ENCODE data around the gene B4GALT2.
A peak's percentile ranks its signal among the peaks of the same experiment; 100 is the strongest.

The B4GALT2 gene

DNA sequence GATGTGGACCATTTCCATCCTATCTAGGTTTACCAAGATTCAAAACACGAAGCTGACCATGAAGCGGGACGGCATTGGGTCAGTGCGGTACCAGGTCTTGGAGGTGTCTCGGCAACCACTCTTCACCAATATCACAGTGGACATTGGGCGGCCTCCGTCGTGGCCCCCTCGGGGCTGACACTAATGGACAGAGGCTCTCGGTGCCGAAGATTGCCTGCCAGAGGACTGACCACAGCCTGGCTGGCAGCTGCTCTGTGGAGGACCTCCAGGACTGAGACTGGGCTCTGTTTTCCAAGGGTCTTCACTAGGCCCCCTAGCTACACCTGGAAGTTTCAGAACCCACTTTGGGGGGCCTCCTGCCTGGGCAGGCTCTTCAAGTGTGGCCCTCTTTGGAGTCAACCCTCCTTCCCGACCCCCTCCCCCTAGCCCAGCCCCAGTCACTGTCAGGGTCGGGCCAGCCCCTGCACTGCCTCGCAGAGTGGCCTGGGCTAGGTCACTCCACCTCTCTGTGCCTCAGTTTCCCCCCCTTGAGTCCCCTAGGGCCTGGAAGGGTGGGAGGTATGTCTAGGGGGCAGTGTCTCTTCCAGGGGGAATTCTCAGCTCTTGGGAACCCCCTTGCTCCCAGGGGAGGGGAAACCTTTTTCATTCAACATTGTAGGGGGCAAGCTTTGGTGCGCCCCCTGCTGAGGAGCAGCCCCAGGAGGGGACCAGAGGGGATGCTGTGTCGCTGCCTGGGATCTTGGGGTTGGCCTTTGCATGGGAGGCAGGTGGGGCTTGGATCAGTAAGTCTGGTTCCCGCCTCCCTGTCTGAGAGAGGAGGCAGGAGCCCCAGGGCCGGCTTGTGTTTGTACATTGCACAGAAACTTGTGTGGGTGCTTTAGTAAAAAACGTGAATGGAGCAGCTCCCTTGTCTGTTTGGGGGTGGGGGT, 11.5 kb downstream of the B4GALT2 start:
- peak; percentile 59 for DNase-seq

DNA sequence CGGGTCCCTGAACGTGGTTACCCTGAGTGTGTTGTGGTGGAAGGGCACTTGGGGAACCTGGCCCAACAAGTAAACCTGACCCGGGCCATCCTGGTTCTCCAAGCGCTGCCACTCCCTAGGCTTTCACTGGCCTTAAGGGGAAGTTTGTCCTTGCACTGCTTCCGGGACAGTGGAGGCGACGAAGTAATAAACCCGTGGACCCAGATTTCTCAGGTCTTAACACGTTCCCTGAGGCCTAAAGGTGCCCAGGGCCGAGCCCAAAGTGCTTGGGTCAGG, 12.1 kb downstream of the B4GALT2 start:
- no peak for DNase-seq

DNA sequence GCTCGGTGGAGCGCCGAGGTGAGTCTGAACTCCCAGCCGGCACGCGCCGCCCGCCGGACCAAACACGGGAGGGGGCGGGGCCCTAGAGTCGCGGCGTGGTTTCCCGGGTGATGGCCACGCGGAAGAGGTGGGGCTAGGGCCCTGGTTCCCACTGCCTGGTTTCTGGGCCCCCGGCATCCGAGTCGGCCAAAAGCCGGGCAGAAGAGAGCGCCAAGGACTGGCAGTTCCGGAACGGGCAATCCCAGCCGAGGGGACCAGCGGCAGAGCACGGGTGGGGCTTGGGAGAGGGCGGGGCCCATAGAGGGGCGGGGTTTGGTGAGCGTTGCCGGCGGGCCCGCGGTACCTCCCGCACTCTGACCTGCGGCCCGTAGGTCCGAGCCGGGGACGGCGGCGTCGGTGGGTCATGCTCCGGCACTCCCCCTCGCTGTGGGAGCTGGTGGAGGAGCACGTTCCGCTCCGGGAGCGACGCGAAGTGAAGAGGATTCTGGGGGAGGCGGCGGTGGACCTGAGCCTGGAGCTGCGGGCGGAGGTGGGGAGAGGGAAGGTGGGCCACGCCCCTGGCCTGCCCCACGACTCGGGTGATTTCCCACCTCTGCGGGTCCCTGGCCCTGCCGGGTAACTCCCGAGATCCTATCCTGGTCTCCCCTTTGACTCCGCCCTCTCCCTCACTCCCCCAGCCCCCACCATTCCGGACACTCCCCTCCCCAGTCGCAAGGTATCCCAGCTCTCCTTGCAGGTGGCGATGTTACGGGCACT, 12.6 kb downstream of the B4GALT2 start, which contains the start of gene CCDC24:
Gene CCDC24, plus strand, starts transcription at position 124 of the 756 bp plus-strand sequence. Its CDS starts 280 bp downstream, at position 404.
- DNase-seq = peak; percentile 83

GRCh38 chr1:43992232-43992995, 13.4 kb downstream of the B4GALT2 start:
- DNase-seq = no peak

- DNase-seq = no peak
These were observed 14.3 kb downstream of the B4GALT2 start for GRCh38 chr1:43993206-43993914.

DNA sequence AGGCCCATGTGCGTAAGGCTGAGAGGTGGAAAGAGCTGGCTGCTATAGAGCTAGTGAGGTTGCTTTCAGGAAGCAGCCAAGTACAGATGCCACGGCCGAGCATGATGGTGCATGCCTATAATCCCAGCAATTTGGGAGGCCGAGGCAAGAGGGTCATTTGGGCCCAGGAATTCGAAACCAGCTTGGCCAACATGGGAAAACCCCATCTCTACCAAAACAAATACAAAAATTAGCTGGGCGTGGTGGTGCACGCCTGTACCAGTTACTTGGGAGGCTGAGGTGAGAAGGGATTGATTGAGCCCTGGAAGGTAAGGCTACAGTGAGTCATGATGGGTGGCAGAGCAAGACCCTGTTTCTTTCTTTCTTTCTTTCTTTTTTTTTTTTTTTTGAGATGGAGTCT, 15.1 kb downstream of the B4GALT2 start:
- DNase-seq = no peak

DNA sequence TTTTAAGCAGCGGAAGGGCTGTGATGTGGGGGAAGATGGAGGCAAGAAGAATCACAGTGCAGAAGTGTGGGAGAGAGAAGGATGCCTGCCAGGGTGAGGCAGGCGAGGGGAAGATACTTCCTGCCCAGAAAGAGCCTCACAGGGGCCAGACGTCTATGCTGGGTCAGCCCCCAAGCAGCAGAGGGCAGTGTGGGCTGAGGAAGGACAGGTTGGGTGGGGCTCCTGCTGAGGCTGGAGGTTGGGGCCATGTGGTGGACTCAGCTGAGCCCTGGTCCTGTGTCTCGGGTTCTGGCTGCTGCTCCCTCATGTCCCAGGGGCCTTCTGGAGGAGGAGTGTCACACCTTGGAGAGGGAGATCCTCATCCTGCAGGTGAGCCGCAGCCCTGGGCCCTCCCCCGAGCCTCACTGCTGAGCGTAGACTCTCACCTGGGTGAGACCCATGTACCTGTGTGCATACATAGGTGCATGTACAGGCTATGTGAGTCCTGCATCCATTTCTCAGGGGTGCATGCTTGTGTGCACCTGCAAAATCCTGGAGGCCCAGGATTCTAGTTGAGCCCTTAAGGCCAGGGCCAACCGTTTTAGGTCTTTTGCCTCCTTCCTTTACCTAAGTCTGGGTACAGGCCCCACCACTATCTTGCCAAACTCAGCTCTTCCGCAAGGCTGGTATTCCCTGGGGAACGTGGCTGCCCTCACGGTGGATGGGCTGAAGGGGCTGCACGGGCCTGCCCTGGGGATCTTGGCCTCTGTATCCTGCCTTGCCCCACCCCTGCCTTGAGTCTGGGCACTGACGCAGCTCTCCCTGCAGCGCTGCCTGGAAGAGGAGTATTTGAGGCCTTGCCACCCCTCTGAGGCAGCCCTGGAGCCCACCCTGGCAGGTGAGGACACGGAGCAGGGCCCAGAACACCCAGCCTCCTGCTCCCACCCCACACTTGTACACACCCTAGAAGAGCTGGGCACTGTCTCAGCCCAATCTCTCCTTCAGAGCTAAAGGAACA, 16.1 kb downstream of the B4GALT2 start:
- DNase-seq = peak; percentile 79

DNA sequence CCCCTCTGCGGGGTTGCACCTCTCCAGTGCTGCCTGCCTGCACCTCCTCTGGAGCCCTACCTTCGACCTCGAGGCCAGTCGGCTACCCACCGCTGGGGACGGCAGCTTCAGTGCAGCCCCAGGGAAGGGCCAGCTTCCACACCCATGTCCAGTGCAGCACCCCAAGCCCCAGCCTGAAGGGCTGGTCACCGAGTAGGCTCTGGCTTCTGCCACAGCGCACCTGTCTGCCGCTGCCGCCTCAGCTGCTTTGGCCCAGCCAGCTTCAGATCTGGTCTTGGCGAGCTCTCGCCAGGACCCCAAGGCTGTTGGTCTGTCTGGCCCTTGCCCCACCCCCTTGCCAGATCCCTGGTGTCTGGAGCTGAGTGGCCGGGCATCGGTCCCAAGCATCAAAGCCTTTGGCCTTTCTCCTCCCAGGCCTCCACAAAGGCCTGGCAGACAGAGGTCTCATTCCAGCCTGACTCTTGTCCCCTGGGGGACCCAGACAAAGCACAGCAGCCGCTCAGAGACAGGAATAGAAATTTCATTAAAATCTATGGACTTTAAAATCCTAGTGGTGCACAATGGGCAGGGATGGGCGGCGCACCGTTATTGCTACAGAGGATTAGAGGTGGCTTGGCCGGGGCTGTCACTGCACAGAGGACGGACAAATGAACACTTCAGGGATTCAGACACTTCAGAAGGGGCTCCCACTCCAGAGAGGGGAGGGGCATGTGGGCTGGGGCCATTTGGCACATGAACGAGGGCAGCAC, 17.1 kb downstream of the B4GALT2 start:
- DNase-seq = no peak

- no peak for DNase-seq
These were observed 17.7 kb downstream of the B4GALT2 start for GRCh38 chr1:43996733-43997115.

- no peak for DNase-seq
These were observed 18.4 kb downstream of the B4GALT2 start for GRCh38 chr1:43997295-43997999.

DNA sequence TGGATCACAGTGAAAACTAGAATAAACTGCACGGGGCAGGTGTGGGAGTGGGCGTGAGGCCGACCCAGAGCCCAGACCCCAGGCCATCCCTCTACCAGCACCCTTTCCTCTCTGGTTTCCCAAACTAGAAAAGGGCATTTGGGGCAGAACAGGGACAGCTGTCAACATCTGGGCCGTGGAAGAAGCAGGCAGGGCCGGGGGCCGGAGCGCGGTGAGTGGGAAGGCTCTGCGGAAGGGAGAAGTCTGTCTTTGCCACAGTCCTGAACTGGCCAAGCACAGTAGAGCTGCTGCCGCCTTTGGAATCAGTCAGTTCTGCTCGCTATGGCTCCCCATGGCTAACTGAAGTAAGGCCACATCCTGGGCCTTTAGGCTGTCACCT, 19.0 kb downstream of the B4GALT2 start:
- no peak for DNase-seq

DNA sequence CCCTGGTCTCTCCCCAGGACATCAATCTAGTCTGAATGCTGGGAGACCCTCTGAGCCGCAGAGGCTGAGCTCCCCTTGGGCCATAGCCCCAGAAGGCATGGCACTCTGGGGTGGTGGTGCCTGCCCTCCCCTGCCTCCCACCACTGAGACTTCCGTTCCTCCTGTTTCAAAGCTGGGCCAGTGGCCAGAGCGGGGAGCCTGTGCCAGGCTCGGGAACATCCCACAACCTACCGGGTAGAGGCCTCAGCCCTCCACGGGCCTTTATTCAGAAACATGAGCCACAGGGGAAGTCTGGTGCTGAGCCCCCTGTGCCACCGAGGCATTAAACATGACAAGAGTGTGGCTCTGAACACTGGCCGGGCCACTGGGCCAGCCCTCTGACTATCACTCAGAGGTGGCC, 20.4 kb downstream of the B4GALT2 start:
- no peak for DNase-seq

DNA sequence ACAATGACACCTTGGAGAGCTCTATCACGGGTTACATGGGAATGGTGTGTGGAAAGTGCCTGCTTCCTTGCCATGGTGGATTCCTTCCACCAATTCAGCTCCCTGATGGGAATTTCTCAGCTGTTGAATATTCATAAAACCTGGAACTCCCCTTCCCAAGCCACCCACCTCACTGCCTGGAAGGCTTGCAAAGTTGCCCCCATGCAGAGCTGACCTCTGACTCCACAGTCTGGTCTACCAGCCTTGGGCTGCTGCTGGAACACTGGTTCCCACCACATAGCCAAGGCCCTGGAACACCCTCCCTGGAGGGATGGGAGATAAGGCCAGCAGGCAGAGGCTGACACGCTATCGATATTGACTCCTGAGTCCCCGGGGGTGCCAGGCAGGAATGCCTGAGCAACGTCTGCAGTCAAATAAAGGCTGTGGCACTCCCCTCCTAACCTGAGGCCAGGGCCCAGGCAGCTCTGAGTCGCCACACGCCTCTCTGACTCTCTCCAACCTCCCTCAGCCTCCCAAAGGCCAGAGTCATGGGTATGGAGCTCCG, 21.2 kb downstream of the B4GALT2 start:
- DNase-seq = no peak

DNA sequence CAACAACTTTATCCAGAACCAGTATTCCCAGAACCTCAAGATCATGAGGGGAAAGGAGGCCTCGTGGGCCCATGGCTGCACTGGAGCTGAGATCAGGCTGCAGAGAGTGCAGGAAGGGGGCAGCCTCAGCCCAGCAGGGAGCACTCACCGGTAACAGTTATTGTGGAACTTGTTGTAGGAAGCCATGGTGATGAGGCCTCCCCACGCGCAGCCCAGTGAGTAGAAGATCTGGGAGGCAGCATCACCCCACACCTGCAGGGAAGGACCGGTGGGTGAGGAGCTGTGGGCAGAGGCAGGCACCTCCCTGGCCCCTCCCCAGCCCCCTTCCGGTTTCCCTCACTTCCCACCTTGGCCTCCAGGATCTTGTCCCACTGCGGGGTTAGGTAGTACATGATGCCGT, 23.2 kb downstream of the B4GALT2 start:
- no peak for DNase-seq

DNA sequence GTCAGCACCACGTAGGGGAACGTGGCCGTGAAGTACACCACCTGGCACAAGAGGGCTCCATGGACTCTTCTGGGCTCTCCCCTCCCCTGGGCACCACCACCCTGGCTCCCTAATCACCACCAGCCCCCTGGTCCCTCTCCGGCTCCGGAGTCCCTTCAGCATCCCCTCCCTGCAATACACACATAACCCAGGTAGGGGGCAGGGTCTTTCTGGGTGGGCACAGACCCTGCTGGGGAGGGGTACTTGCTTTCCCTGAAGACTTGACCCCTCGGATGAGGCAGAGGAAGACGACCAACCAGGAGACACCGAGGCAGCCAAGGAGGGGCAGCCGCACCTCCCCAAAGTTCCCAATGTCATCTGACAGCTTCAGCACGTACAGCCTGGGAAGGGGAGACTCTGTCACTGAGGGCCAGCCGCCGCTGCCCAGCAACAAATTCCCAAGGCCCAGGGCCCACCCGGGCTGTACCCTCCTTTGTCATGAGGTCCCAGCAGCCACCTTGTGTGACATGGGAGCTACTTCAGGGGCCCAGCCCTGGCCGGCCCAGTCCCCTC, 23.7 kb downstream of the B4GALT2 start:
- no peak for DNase-seq

DNA sequence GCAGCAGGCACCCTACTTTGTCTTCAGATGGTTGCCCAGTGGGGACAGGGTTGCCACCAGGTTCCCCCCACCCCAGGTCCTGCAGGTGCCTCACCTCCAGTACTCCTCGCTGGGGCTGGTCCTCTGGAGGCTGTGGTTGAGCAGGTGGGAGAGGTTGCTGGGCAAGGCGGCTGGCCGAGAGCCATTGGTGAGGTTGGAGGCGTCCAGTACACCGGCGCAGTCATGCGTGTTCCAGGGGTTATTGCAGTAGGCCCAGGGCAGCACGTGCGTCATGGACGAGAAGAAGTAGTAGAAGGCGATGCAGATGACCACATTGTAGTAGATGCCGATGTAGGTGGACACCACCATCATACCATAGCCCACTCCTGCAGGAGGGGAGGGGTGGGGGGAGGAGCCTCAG, 29.2 kb downstream of the B4GALT2 start:
- DNase-seq = no peak

GRCh38 chr1:44010935-44011471, 32.0 kb downstream of the B4GALT2 start:
- DNase-seq = no peak

GRCh38 chr1:44012404-44012803, 33.4 kb downstream of the B4GALT2 start:
- DNase-seq = no peak

GRCh38 chr1:44012941-44013609, 34.1 kb downstream of the B4GALT2 start:
- peak; percentile 93 for DNase-seq
